H9 (cell line): ENCODE data around the gene CSMD2. TPM values are rescaled to one million over a fixed set of nuclear protein-coding genes. Genes with fewer than 3 reads are reported as not detected.

Source experiments
- DNase-seq: peaks from one replicate; pipeline ENCODE4 v3.0.0-alpha.2; 2017
- H2AFZ ChIP-seq: one replicate; pipeline ENCODE4 v1.6.1; 2013; ENCODE audit warnings: mild to moderate bottlenecking, low read length, control low read depth, moderate library complexity
- H2AK5ac ChIP-seq: 2 replicates; pipeline ENCODE4 v1.6.1; 2013; ENCODE audit warnings: low read length, control low read depth, mixed read lengths; ENCODE audit not compliant: insufficient read length
- H2BK120ac ChIP-seq: one replicate; pipeline ENCODE4 v1.6.1; 2013; ENCODE audit warnings: low read depth, mild to moderate bottlenecking, low read length, control low read depth, inconsistent platforms; ENCODE audit not compliant: poor library complexity, severe bottlenecking
- H2BK12ac ChIP-seq: 2 replicates; pipeline ENCODE4 v1.6.1; 2013; ENCODE audit warnings: low read length, control low read depth, mixed read lengths, low read depth; ENCODE audit not compliant: insufficient read length
- H2BK15ac ChIP-seq: 2 replicates; pipeline ENCODE4 v1.6.1; 2013; ENCODE audit warnings: low read depth, low read length, control low read depth
- H2BK20ac ChIP-seq: one replicate; pipeline ENCODE4 v1.6.1; 2013; ENCODE audit warnings: low read depth, mild to moderate bottlenecking, low read length, control low read depth, inconsistent platforms; ENCODE audit not compliant: poor library complexity, severe bottlenecking
- H2BK5ac ChIP-seq: 2 replicates; pipeline ENCODE4 v1.6.1; 2013; ENCODE audit warnings: low read length, control low read depth, mixed read lengths; ENCODE audit not compliant: insufficient read length
- H3K14ac ChIP-seq: 2 replicates; pipeline ENCODE4 v1.6.1; 2013; ENCODE audit warnings: low read length, control low read depth; ENCODE audit not compliant: insufficient read depth
- H3K18ac ChIP-seq: 2 replicates; pipeline ENCODE4 v1.6.1; 2013; ENCODE audit warnings: low read depth, mild to moderate bottlenecking, mixed read lengths, low read length, control low read depth; ENCODE audit not compliant: insufficient read length
- H3K23ac ChIP-seq: 2 replicates; pipeline ENCODE4 v1.6.1; 2013; ENCODE audit warnings: low read length, control low read depth, mixed read lengths, low read depth; ENCODE audit not compliant: insufficient read length
- H3K23me2 ChIP-seq: 2 replicates; pipeline ENCODE4 v1.6.1; 2013; ENCODE audit warnings: low read depth, mild to moderate bottlenecking, mixed read lengths, low read length, control low read depth; ENCODE audit not compliant: insufficient read length, poor library complexity, severe bottlenecking
- H3K27ac ChIP-seq: 2 replicates; pipeline ENCODE4 v1.5.1; 2013; ENCODE audit warnings: low read length, control low read depth, mixed read lengths, low read depth; ENCODE audit not compliant: insufficient read length
- H3K27me3 ChIP-seq: 2 replicates; pipeline ENCODE4 v1.6.1; 2013; ENCODE audit warnings: low read length, control low read depth, inconsistent platforms; ENCODE audit not compliant: insufficient read depth
- H3K4ac ChIP-seq: 2 replicates; pipeline ENCODE4 v1.6.1; 2013; ENCODE audit warnings: low read depth, mild to moderate bottlenecking, control low read depth, inconsistent platforms, low read length, moderate library complexity
- H3K4me1 ChIP-seq: 2 replicates; pipeline ENCODE4 v1.6.1; 2013; ENCODE audit warnings: low read length, control low read depth, inconsistent platforms; ENCODE audit not compliant: insufficient read depth
- H3K4me2 ChIP-seq: 2 replicates; pipeline ENCODE4 v1.6.1; 2013; ENCODE audit warnings: low read length, control low read depth, mixed read lengths; ENCODE audit not compliant: insufficient read length, insufficient read depth
- H3K56ac ChIP-seq: 2 replicates; pipeline ENCODE4 v1.6.1; 2013; ENCODE audit warnings: low read depth, mild to moderate bottlenecking, mixed read lengths, low read length, control low read depth; ENCODE audit not compliant: insufficient read length
- H3K79me1 ChIP-seq: 2 replicates; pipeline ENCODE4 v1.6.1; 2013; ENCODE audit warnings: low read depth, mild to moderate bottlenecking, moderate library complexity, low read length, control low read depth, inconsistent platforms; ENCODE audit not compliant: insufficient read depth, poor library complexity, severe bottlenecking
- H3K79me2 ChIP-seq: 2 replicates; pipeline ENCODE4 v1.6.1; 2013; ENCODE audit warnings: low read length, control low read depth, inconsistent platforms; ENCODE audit not compliant: insufficient read depth
- H3K9ac ChIP-seq: 2 replicates; pipeline ENCODE4 v1.6.1; 2013; ENCODE audit warnings: low read length, control low read depth, mixed read lengths; ENCODE audit not compliant: insufficient read length; ENCODE audit errors: extremely low read depth
- H3K9me3 ChIP-seq: one replicate; pipeline ENCODE4 v1.6.1; 2013; ENCODE audit warnings: low read depth, low read length, inconsistent platforms; ENCODE audit not compliant: control insufficient read depth
- H3T11ph ChIP-seq: one replicate; pipeline ENCODE4 v1.6.1; 2013; ENCODE audit warnings: mild to moderate bottlenecking, low read length, control low read depth, inconsistent platforms
- H4K20me1 ChIP-seq: one replicate; pipeline ENCODE4 v1.6.1; 2013; ENCODE audit not compliant: control insufficient read depth, insufficient read length, insufficient read depth
- H4K5ac ChIP-seq: 2 replicates; pipeline ENCODE4 v1.6.1; 2013; ENCODE audit warnings: low read depth, mild to moderate bottlenecking, mixed read lengths, low read length, control low read depth; ENCODE audit not compliant: insufficient read length
- H4K8ac ChIP-seq: replicated peaks from 2 replicates; pipeline ENCODE4 v1.6.1; 2013; ENCODE audit warnings: low read length, control low read depth, mixed read lengths, low read depth; ENCODE audit not compliant: insufficient read length
- H4K91ac ChIP-seq: 2 replicates; pipeline ENCODE4 v1.6.1; 2013; ENCODE audit warnings: low read depth, mild to moderate bottlenecking, moderate library complexity, mixed read lengths, low read length, control low read depth; ENCODE audit not compliant: insufficient read length
- H3K27ac Mint-ChIP-seq, 3 experiments: 2 replicates in 2 of 3; 3 replicates in 1 of 3; pipeline ENCODE4 v1.8.0; 2020 to 2021; ENCODE audit warnings: mixed read lengths in 3 of 3, mild to moderate bottlenecking in 1 of 3, moderate library complexity in 1 of 3
- H3K27me3 Mint-ChIP-seq: 2 replicates; pipeline ENCODE4 v1.8.0; 2021; ENCODE audit warnings: low read depth, mild to moderate bottlenecking, moderate library complexity, mixed read lengths
- H3K36me3 Mint-ChIP-seq, 3 experiments: 2 replicates in 2 of 3; 3 replicates in 1 of 3; pipeline ENCODE4 v1.8.0; 2020 to 2021; ENCODE audit warnings: low read depth in 3 of 3, mixed read lengths in 3 of 3; ENCODE audit not compliant: insufficient read depth in 1 of 3
- H3K4me1 Mint-ChIP-seq, 2 experiments: 2 replicates each; pipeline ENCODE4 v1.8.0; 2020; ENCODE audit warnings: mixed read lengths in 2 of 2
- H3K4me3 Mint-ChIP-seq, 2 experiments: 2 replicates in 1 of 2; 3 replicates in 1 of 2; pipeline ENCODE4 v1.8.0; 2020 to 2021; ENCODE audit warnings: mild to moderate bottlenecking in 2 of 2, mixed read lengths in 2 of 2, moderate library complexity in 1 of 2
- H3K9me3 Mint-ChIP-seq, 2 experiments: 2 replicates in 1 of 2; 3 replicates in 1 of 2; pipeline ENCODE4 v1.8.0; 2020; ENCODE audit warnings: mild to moderate bottlenecking in 2 of 2, mixed read lengths in 2 of 2, moderate library complexity in 1 of 2
- WGBS: extraction: QIAGEN DNeasy Blood & Tissue Kit; methylation state at CpG from one replicate; pipeline ENCODE4 v1.1.7; 2013; ENCODE audit warnings: missing lambda C conversion rate, low lambda C conversion rate, mixed read lengths; ENCODE audit not compliant: insufficient read length; ENCODE audit errors: extremely low coverage; 5-methylcytosine and 5-hydroxymethylcytosine counted together
- total RNA-seq: library from RNA; stranded (reverse); gene quantifications from 2 replicates; pipeline ENCODE4 v1.2.1, GENCODE V29; 2021
- TF ChIP-seq, protein P1 (sequence below): fragments of 200-600 bp; sonication (generic); conservative IDR thresholded peaks from 3 replicates; pipeline ENCODE4 v1.8.0; 2021; ENCODE audit warnings: antibody characterized with exemption, mild to moderate bottlenecking

Gene CSMD2
- total RNA-seq, 1 experiment from 2014 or later: 6.4 TPM

DNA sequence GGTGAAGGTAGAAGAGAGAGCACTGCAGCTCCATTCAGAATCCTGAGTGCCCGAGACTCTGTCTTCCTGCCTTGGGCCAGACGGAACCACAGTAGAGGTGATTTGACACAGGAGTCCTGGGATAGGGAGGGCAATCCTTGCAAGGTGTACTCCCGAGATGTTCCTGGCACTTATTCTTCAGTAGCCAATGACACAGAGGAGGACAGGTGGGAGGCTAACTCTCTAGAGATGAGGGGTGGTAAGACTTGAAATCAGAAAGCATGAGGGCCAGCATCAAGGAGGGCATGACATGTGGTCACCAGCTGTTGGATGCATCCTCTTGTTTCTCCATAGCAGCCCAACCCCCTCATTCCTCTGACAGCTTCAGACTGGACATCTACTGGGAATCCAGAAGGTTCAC, 56.3 kb downstream of the CSMD2 start:
- H3K23me2 ChIP-seq: no peaks in the 10 kb centered on the region
- H3K36me3 Mint-ChIP-seq: peaks cover 0 to 8% (median 4%) of the 10 kb centered on the region in 3 experiments; a peak in 4 of 7 replicates
- no peaks in the 10 kb centered on the region for H3K27me3 Mint-ChIP-seq
- no CpG with 5 or more reads among the region's 3 CpGs for WGBS
- peaks cover 14 to 24% of the 10 kb centered on the region in 2 experiments for H3K4me1 Mint-ChIP-seq
- no peak overlapping the region for H2AK5ac ChIP-seq
- H3K27ac ChIP-seq: no peak overlapping the region
- H3T11ph ChIP-seq: no peak overlapping the region
- H3K4ac ChIP-seq: no peak overlapping the region
- H4K8ac ChIP-seq: no peak overlapping the region
- H3K27me3 ChIP-seq: no peaks in the 10 kb centered on the region
- H3K14ac ChIP-seq: no peak overlapping the region
- no peaks in the 10 kb centered on the region for H3K9me3 ChIP-seq
- H3K9ac ChIP-seq: no peak overlapping the region
- H2BK5ac ChIP-seq: no peak overlapping the region
- H4K91ac ChIP-seq: no peak overlapping the region
- H4K5ac ChIP-seq: no peak overlapping the region
- no peak overlapping the region for H2BK12ac ChIP-seq
- no peaks in the 10 kb centered on the region; the same call in 1 of the 2 replicates for H3K4me1 ChIP-seq
- no peak overlapping the region for H2BK15ac ChIP-seq
- TF ChIP-seq, protein P1, sequence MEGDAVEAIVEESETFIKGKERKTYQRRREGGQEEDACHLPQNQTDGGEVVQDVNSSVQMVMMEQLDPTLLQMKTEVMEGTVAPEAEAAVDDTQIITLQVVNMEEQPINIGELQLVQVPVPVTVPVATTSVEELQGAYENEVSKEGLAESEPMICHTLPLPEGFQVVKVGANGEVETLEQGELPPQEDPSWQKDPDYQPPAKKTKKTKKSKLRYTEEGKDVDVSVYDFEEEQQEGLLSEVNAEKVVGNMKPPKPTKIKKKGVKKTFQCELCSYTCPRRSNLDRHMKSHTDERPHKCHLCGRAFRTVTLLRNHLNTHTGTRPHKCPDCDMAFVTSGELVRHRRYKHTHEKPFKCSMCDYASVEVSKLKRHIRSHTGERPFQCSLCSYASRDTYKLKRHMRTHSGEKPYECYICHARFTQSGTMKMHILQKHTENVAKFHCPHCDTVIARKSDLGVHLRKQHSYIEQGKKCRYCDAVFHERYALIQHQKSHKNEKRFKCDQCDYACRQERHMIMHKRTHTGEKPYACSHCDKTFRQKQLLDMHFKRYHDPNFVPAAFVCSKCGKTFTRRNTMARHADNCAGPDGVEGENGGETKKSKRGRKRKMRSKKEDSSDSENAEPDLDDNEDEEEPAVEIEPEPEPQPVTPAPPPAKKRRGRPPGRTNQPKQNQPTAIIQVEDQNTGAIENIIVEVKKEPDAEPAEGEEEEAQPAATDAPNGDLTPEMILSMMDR: no peak
- no peak overlapping the region for H2AFZ ChIP-seq
- no peak overlapping the region for H3K18ac ChIP-seq
- H4K20me1 ChIP-seq: no peaks in the 10 kb centered on the region
- H3K4me2 ChIP-seq: no peak overlapping the region
- no peaks in the 10 kb centered on the region for H3K79me1 ChIP-seq
- H3K9me3 Mint-ChIP-seq: no peaks in the 10 kb centered on the region; a peak in 1 of 5 replicates
- H3K27ac Mint-ChIP-seq: no peak overlapping the region
- no peak overlapping the region for H2BK120ac ChIP-seq
- peaks cover 2% of the 10 kb centered on the region; the same call in 1 of the 2 replicates for H3K79me2 ChIP-seq
- H3K4me3 Mint-ChIP-seq: no peak overlapping the region
- no peak overlapping the region for H3K23ac ChIP-seq
- no peak for DNase-seq
- H2BK20ac ChIP-seq: no peak overlapping the region
- H3K56ac ChIP-seq: no peak overlapping the region
